Gastrocnemius medialis (tissue), 4 donors: ENCODE measurements around the gene TOR1AIP2. TPM values are rescaled to one million over a fixed set of nuclear protein-coding genes. Genes with fewer than 3 reads are reported as not detected.
"Not testable (repeated sequence)": the region's sequence is repeated elsewhere in the genome, so short reads cannot be mapped to it uniquely, and the experiment has no call there.

Source experiments
- ATAC-seq, 2 donors: fragments of 150-250 bp; one replicate each; pipeline ENCODE4 v1.9.1; 2016
- DNase-seq, 2 donors: peaks; one replicate each; pipeline ENCODE4 v3.0.0-alpha.2; 2019
- H3K27ac ChIP-seq, 4 donors: fragments of 200-600 bp; sonication (generic); 1 replicate in 1 of 4; 2 replicates in 3 of 4; pipeline ENCODE4 v1.5.1; 2016 to 2018; ENCODE audit warnings: mild to moderate bottlenecking in 2 of 4, moderate library complexity in 1 of 4
- H3K27me3 ChIP-seq, 3 donors: fragments of 200-600 bp; sonication (generic) in 2 of 3; 1 replicate in 1 of 3; 2 replicates in 2 of 3; pipeline versions ENCODE4 v1.5.1 to v1.6.0; 2016 to 2019; ENCODE audit warnings: mild to moderate bottlenecking in 1 of 3, moderate library complexity in 1 of 3
- H3K36me3 ChIP-seq, 2 donors: fragments of 200-600 bp; sonication (generic) in 1 of 2; one replicate each; pipeline ENCODE4 v1.5.1; 2017 to 2018
- H3K4me1 ChIP-seq, 2 donors: fragments of 200-600 bp; sonication (generic) in 1 of 2; one replicate each; pipeline ENCODE4 v1.5.1; 2016 to 2017; ENCODE audit warnings: mild to moderate bottlenecking in 2 of 2
- H3K4me3 ChIP-seq, 4 donors: fragments of 200-600 bp; sonication (generic) in 3 of 4; 1 replicate in 1 of 4; 2 replicates in 3 of 4; pipeline ENCODE4 v1.5.1; 2016 to 2019; ENCODE audit warnings: mild to moderate bottlenecking in 2 of 4
- H3K9me3 ChIP-seq, 3 donors: fragments of 200-600 bp; sonication (generic) in 2 of 3; 1 replicate in 1 of 3; 2 replicates in 2 of 3; pipeline ENCODE4 v1.5.1; 2016 to 2019
- CTCF ChIP-seq, 5 experiments: fragments of 450-650 bp in 3 of 5; fragments of 200-600 bp in 2 of 5; sonication (generic) in 2 of 5; IDR thresholded peaks in 4 of 5; conservative IDR thresholded peaks in 1 of 5; 1 replicate in 4 of 5; 2 replicates in 1 of 5; pipeline ENCODE4 v1.5.1; 2016 to 2019; ENCODE audit warnings: antibody characterized with exemption in 5 of 5, mild to moderate bottlenecking in 3 of 5, moderate library complexity in 3 of 5
- POLR2A ChIP-seq, 2 donors: fragments of 450-650 bp; IDR thresholded peaks; one replicate each; pipeline ENCODE4 v1.6.1; 2017; ENCODE audit warnings: antibody characterized with exemption in 2 of 2, mild to moderate bottlenecking in 2 of 2, moderate library complexity in 2 of 2
- in situ Hi-C, 4 donors: fragments of 200-750 bp; cut with MboI; loops; one replicate each; pipeline versions ENCODE4 v1.15.0 to v1.8.0; 2017; ENCODE audit warnings: low sequenced_read_pairs in 4 of 4
- intact Hi-C: fragments of 100-400 bp; cut with DNase I; formaldehyde crosslinking; loops from one replicate; pipeline ENCODE4 v1.15.1; 2023; ENCODE audit warnings: low total_unique reads
- total RNA-seq, 4 donors: library from RNA; depleted of rRNA; stranded (reverse); fragments of >200 nt; gene quantifications; one replicate each; pipeline versions ENCODE4 v1.1.0 to v1.2.3, GENCODE V29; 2016

TOR1AIP2 gene
- total RNA-seq, 4 donors from 2014 or later, result 78.7 to 274 (median 129) TPM

GRCh38 chr1:179856296-179856695 is 21.3 kb downstream of the TOR1AIP2 start:
- Histone ChIP-seq H3K4me3 (no peak overlapping the region), H3K36me3 (peaks cover 9 to 62% of the 10 kb centered on the region in 2 donors), H3K4me1 (peaks cover 6 to 10% of the 10 kb centered on the region in 2 donors), H3K27ac (no peak overlapping the region), H3K27me3 (no peaks in the 10 kb centered on the region), H3K9me3 (no peaks in the 10 kb centered on the region)
- intact Hi-C loops (no loop called here), in situ Hi-C loops (no loop called here)
- no peak for TF ChIP-seq POLR2A (IDR thresholded peaks at IDR 0.05)
- no peak for TF ChIP-seq CTCF (IDR thresholded peaks at IDR 0.05 in 4 of 5, conservative IDR thresholded peaks at IDR 0.05 in 1 of 5)
- no peak for ATAC-seq
- DNase-seq, result no peak

- H3K36me3 ChIP-seq, result peaks cover 9 to 63% of the 10 kb centered on the region in 2 donors
- H3K27ac ChIP-seq, in situ Hi-C loops, H3K9me3 ChIP-seq, intact Hi-C loops, H3K4me3 ChIP-seq, H3K4me1 ChIP-seq, DNase-seq, H3K27me3 ChIP-seq, ATAC-seq: not testable (repeated sequence)
Measured at GRCh38 chr1:179855831-179856230, 21.8 kb downstream of the TOR1AIP2 start.

GRCh38 chr1:179853102-179853501 is 24.5 kb downstream of the TOR1AIP2 start:
- Histone ChIP-seq H3K9me3 (no peaks in the 10 kb centered on the region), H3K4me1 (no peaks in the 10 kb centered on the region), H3K4me3 (no peak overlapping the region), H3K27me3 (no peaks in the 10 kb centered on the region), H3K27ac (no peak overlapping the region), H3K36me3 (peaks cover 9 to 68% of the 10 kb centered on the region in 2 donors)
- intact Hi-C loops, result no loop called here
- ATAC-seq (no peak), DNase-seq (no peak)
- TF ChIP-seq CTCF (IDR thresholded peaks at IDR 0.05 in 4 of 5, conservative IDR thresholded peaks at IDR 0.05 in 1 of 5) (no peak), POLR2A (IDR thresholded peaks at IDR 0.05) (no peak)
- in situ Hi-C loops, result no loop called here

GRCh38 chr1:179848233-179848632 is 29.4 kb downstream of the TOR1AIP2 start:
- ATAC-seq, result no peak

GRCh38 chr1:179840107-179840506 is 37.5 kb downstream of the TOR1AIP2 start:
- ATAC-seq, result no peak
- Histone ChIP-seq H3K27ac (no peak overlapping the region), H3K4me1 (no peaks in the 10 kb centered on the region), H3K4me3 (no peak overlapping the region), H3K36me3 (peaks cover 0 to 37% of the 10 kb centered on the region in 2 donors), H3K9me3 (no peaks in the 10 kb centered on the region), H3K27me3 (no peaks in the 10 kb centered on the region)
- in situ Hi-C loops, result no loop called here
- DNase-seq, result no peak
- intact Hi-C loops, result no loop called here
- TF ChIP-seq CTCF (IDR thresholded peaks at IDR 0.05 in 4 of 5, conservative IDR thresholded peaks at IDR 0.05 in 1 of 5) (no peak), POLR2A (IDR thresholded peaks at IDR 0.05) (no peak)

More at GRCh38 chr1:179848233-179848632, 29.4 kb downstream of the TOR1AIP2 start:
- no peaks in the 10 kb centered on the region for H3K27me3 ChIP-seq
- no peak overlapping the region for H3K4me3 ChIP-seq
- no peaks in the 10 kb centered on the region for H3K9me3 ChIP-seq
- no peak overlapping the region for H3K27ac ChIP-seq
- H3K4me1 ChIP-seq, result no peaks in the 10 kb centered on the region
- no peak for DNase-seq
- H3K36me3 ChIP-seq, result peaks cover 6 to 86% of the 10 kb centered on the region in 2 donors
- TF ChIP-seq CTCF (IDR thresholded peaks at IDR 0.05 in 4 of 5, conservative IDR thresholded peaks at IDR 0.05 in 1 of 5) (no peak), POLR2A (IDR thresholded peaks at IDR 0.05) (no peak)
- in situ Hi-C loops (no loop called here), intact Hi-C loops (no loop called here)

- ATAC-seq, in situ Hi-C loops, DNase-seq, H3K27ac ChIP-seq, H3K27me3 ChIP-seq, H3K4me1 ChIP-seq, H3K9me3 ChIP-seq, intact Hi-C loops, H3K4me3 ChIP-seq: not testable (repeated sequence)
- peaks cover 0 to 16% of the 10 kb centered on the region in 2 donors for H3K36me3 ChIP-seq
Measured at GRCh38 chr1:179836686-179837445, 40.7 kb downstream of the TOR1AIP2 start.
